Measurements from ENCODE around the gene MPHOSPH6. TPM values are rescaled to one million over a fixed set of nuclear protein-coding genes. Genes with fewer than 3 reads are reported as not detected.

MPHOSPH6 gene
- total and polyA plus RNA-seq, 2 of the 8 experiments (the other 6 are each of a cell fraction or from before 2014, with no cell fraction given), result 19.7 to 32.9 TPM

DNA sequence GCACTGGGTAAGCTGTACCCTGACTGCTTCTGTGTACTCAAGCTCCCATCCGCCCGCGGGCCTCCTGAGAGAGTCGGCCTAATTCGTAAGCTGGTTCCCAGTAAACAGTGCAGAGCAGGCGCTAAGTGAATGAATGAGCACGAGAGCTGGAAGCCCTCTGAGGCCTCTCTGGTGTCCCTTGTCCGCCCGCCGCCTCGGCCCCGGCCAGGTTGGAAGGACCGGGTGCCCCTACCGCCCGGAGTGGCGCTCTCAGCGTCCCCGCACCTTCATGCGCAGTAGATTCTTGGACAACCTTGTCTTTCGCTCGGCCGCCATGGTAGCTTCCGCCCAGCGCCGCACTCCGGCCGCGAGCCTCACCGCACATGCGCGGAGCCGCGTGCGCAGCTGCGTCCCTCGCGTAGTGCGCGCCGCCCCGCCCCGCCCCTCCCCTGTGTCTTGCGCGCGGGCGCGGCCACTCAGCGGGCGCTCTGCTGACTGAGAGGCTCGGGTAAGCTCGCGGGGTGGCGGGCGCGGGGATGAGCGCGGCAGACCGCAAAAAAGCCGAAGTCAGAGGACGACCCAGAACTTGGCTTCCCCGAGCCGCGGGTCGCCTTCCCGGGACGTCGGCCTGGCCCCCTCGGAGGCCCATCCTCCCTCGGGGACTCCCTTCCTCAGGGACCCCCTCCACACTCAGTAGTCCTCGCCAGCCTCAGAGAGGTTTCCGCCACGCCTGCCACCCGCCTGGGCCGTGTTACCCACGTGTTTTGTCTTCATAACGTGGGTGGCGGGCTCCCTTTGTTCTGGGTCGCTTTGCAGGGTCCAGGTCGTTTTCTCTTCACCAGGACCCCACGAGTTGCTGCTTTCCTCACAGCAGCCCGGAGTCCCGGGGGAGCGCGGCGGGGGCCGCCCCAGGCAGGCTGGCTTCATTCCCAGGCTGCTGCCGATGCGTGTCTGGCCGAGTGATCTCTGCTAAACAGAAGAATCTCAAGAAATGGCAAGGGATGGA is at the start of gene MPHOSPH6 (continued):
- TF ChIP-seq, protein P1, sequence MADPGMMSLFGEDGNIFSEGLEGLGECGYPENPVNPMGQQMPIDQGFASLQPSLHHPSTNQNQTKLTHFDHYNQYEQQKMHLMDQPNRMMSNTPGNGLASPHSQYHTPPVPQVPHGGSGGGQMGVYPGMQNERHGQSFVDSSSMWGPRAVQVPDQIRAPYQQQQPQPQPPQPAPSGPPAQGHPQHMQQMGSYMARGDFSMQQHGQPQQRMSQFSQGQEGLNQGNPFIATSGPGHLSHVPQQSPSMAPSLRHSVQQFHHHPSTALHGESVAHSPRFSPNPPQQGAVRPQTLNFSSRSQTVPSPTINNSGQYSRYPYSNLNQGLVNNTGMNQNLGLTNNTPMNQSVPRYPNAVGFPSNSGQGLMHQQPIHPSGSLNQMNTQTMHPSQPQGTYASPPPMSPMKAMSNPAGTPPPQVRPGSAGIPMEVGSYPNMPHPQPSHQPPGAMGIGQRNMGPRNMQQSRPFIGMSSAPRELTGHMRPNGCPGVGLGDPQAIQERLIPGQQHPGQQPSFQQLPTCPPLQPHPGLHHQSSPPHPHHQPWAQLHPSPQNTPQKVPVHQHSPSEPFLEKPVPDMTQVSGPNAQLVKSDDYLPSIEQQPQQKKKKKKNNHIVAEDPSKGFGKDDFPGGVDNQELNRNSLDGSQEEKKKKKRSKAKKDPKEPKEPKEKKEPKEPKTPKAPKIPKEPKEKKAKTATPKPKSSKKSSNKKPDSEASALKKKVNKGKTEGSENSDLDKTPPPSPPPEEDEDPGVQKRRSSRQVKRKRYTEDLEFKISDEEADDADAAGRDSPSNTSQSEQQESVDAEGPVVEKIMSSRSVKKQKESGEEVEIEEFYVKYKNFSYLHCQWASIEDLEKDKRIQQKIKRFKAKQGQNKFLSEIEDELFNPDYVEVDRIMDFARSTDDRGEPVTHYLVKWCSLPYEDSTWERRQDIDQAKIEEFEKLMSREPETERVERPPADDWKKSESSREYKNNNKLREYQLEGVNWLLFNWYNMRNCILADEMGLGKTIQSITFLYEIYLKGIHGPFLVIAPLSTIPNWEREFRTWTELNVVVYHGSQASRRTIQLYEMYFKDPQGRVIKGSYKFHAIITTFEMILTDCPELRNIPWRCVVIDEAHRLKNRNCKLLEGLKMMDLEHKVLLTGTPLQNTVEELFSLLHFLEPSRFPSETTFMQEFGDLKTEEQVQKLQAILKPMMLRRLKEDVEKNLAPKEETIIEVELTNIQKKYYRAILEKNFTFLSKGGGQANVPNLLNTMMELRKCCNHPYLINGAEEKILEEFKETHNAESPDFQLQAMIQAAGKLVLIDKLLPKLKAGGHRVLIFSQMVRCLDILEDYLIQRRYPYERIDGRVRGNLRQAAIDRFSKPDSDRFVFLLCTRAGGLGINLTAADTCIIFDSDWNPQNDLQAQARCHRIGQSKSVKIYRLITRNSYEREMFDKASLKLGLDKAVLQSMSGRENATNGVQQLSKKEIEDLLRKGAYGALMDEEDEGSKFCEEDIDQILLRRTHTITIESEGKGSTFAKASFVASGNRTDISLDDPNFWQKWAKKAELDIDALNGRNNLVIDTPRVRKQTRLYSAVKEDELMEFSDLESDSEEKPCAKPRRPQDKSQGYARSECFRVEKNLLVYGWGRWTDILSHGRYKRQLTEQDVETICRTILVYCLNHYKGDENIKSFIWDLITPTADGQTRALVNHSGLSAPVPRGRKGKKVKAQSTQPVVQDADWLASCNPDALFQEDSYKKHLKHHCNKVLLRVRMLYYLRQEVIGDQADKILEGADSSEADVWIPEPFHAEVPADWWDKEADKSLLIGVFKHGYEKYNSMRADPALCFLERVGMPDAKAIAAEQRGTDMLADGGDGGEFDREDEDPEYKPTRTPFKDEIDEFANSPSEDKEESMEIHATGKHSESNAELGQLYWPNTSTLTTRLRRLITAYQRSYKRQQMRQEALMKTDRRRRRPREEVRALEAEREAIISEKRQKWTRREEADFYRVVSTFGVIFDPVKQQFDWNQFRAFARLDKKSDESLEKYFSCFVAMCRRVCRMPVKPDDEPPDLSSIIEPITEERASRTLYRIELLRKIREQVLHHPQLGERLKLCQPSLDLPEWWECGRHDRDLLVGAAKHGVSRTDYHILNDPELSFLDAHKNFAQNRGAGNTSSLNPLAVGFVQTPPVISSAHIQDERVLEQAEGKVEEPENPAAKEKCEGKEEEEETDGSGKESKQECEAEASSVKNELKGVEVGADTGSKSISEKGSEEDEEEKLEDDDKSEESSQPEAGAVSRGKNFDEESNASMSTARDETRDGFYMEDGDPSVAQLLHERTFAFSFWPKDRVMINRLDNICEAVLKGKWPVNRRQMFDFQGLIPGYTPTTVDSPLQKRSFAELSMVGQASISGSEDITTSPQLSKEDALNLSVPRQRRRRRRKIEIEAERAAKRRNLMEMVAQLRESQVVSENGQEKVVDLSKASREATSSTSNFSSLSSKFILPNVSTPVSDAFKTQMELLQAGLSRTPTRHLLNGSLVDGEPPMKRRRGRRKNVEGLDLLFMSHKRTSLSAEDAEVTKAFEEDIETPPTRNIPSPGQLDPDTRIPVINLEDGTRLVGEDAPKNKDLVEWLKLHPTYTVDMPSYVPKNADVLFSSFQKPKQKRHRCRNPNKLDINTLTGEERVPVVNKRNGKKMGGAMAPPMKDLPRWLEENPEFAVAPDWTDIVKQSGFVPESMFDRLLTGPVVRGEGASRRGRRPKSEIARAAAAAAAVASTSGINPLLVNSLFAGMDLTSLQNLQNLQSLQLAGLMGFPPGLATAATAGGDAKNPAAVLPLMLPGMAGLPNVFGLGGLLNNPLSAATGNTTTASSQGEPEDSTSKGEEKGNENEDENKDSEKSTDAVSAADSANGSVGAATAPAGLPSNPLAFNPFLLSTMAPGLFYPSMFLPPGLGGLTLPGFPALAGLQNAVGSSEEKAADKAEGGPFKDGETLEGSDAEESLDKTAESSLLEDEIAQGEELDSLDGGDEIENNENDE (IDR thresholded peaks at IDR 0.05; ENCODE audit: insufficient replicate concordance, low read length), result no peak
- TF ChIP-seq CEBPB (IDR thresholded peaks at IDR 0.05; ENCODE audit: low read depth, low read length) (no peak), SP4 (IDR thresholded peaks at IDR 0.05; ENCODE audit: low read length) (0 out of 2 replicates have a peak, but pooled peaks have one; percentile 45), TEAD4 (IDR thresholded peaks at IDR 0.05; ENCODE audit: low read depth, low read length) (peak; percentile 70; the same call in 1 of the 2 replicates), BCL11A (IDR thresholded peaks at IDR 0.05; ENCODE audit: low read depth in 2 of 2, low read length in 2 of 2) (no peak), NRF1 (IDR thresholded peaks at IDR 0.05; ENCODE audit: low read depth, low read length) (peak; percentile 67), BACH1 (IDR thresholded peaks at IDR 0.05; ENCODE audit: low read length) (no peak), GTF2F1 (IDR thresholded peaks at IDR 0.05; ENCODE audit: borderline replicate concordance, low read depth, low read length) (no peak), NANOG (IDR thresholded peaks at IDR 0.05; ENCODE audit: insufficient read depth, low read depth, low read length, poor library complexity, severe bottlenecking) (no peak), GABPA (IDR thresholded peaks at IDR 0.05; ENCODE audit: borderline replicate concordance, insufficient read depth, low read length) (no peak)

Data from H1 (cell line).